ENCODE results near the gene ZBTB7C.

ZBTB7C gene

GRCh38 chr18:48159816-48160215 is 249.4 kb downstream of the ZBTB7C start:
- DNase-seq (ENCODE audit: low read depth): no peak
- TF ChIP-seq, protein P1, sequence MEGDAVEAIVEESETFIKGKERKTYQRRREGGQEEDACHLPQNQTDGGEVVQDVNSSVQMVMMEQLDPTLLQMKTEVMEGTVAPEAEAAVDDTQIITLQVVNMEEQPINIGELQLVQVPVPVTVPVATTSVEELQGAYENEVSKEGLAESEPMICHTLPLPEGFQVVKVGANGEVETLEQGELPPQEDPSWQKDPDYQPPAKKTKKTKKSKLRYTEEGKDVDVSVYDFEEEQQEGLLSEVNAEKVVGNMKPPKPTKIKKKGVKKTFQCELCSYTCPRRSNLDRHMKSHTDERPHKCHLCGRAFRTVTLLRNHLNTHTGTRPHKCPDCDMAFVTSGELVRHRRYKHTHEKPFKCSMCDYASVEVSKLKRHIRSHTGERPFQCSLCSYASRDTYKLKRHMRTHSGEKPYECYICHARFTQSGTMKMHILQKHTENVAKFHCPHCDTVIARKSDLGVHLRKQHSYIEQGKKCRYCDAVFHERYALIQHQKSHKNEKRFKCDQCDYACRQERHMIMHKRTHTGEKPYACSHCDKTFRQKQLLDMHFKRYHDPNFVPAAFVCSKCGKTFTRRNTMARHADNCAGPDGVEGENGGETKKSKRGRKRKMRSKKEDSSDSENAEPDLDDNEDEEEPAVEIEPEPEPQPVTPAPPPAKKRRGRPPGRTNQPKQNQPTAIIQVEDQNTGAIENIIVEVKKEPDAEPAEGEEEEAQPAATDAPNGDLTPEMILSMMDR (conservative IDR thresholded peaks at IDR 0.05; ENCODE audit: low read length): no peak
- no peak overlapping the region for H3K4me3 ChIP-seq (ENCODE audit: low read length)

- no peak overlapping the region for H3K4me3 ChIP-seq (ENCODE audit: low read length)
- no peak for DNase-seq (ENCODE audit: low read depth)
- TF ChIP-seq, protein P1 (conservative IDR thresholded peaks at IDR 0.05; ENCODE audit: low read length): no peak
Observed at GRCh38 chr18:48158721-48159120, 250.5 kb downstream of the ZBTB7C start.

GRCh38 chr18:48157956-48158355 is 251.2 kb downstream of the ZBTB7C start:
- TF ChIP-seq, protein P1 (conservative IDR thresholded peaks at IDR 0.05; ENCODE audit: low read length): no peak
- no peak for DNase-seq (ENCODE audit: low read depth)

GRCh38 chr18:48155856-48156255 is 253.3 kb downstream of the ZBTB7C start:
- DNase-seq (ENCODE audit: low read depth): no peak
- no peak overlapping the region for H3K4me3 ChIP-seq (ENCODE audit: low read length)
- TF ChIP-seq, protein P1 (conservative IDR thresholded peaks at IDR 0.05; ENCODE audit: low read length): no peak

More at GRCh38 chr18:48157956-48158355, 251.2 kb downstream of the ZBTB7C start:
- H3K4me3 ChIP-seq (ENCODE audit: low read length): no peak overlapping the region

DNA sequence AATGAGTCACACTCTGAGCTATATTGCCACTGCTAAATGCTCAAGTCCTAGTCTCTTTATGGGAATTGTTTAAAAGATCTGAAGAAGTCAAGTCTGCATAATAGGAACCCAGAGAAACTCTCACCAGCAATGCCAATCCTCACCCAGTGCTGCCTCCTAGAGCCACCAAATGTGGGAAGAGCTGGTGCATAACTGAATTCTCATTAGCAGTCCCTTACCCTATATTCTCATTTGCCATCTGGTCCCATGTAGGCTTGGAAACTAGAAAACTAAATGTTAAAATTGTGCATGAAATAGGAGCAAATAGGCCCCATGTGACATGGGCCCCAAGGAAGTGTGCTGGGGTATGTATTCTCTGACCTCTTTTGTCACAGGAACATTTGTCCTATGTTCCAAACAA is 254.4 kb downstream of the ZBTB7C start:
- no peak overlapping the region for H3K4me3 ChIP-seq (ENCODE audit: low read length)
- DNase-seq (ENCODE audit: low read depth): no peak
- TF ChIP-seq, protein P1 (conservative IDR thresholded peaks at IDR 0.05; ENCODE audit: low read length): no peak

GRCh38 chr18:48153613-48154481 is 255.3 kb downstream of the ZBTB7C start:
- TF ChIP-seq, protein P1 (conservative IDR thresholded peaks at IDR 0.05; ENCODE audit: low read length): no peak
- DNase-seq (ENCODE audit: low read depth): peak; percentile 57
- no peak overlapping the region for H3K4me3 ChIP-seq (ENCODE audit: low read length)

DNA sequence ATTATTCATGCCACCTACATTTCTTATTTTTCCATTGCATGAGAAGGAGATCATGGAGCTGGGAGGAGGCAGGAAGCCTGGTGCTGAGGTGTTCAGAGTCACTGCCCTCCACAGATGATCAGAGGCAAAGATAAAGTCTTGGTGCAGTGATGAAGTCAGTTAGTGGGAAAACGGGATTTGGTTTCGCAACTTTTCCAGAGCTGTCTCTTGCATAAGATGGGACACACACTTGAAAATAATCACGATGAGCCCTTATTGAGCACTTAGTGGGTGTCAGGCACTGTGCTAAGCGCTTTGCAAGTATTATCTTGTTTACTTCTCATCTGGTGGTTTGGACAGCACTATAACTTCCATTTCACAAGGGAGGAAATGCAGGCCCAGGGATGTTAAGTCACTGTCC is 256.6 kb downstream of the ZBTB7C start:
- H3K4me3 ChIP-seq (ENCODE audit: low read length): no peak overlapping the region

More for the DNA sequence above, 256.6 kb downstream of the ZBTB7C start:
- peak; percentile 23 for DNase-seq (ENCODE audit: low read depth)
- TF ChIP-seq, protein P1 (conservative IDR thresholded peaks at IDR 0.05; ENCODE audit: low read length): no peak

All from AG10803 (cell line).